NCI-H446 (cell line): ENCODE measurements around the gene CKMT1B.
"Not testable (repeated sequence)": the region's sequence is repeated elsewhere in the genome, so short reads cannot be mapped to it uniquely, and the experiment has no call there.

ENCODE experiments used
- DNase-seq, 2 experiments: peaks; one replicate each; lab custom pipeline; 2025; lab: John Stamatoyannopoulos, UW

The CKMT1B gene

DNA sequence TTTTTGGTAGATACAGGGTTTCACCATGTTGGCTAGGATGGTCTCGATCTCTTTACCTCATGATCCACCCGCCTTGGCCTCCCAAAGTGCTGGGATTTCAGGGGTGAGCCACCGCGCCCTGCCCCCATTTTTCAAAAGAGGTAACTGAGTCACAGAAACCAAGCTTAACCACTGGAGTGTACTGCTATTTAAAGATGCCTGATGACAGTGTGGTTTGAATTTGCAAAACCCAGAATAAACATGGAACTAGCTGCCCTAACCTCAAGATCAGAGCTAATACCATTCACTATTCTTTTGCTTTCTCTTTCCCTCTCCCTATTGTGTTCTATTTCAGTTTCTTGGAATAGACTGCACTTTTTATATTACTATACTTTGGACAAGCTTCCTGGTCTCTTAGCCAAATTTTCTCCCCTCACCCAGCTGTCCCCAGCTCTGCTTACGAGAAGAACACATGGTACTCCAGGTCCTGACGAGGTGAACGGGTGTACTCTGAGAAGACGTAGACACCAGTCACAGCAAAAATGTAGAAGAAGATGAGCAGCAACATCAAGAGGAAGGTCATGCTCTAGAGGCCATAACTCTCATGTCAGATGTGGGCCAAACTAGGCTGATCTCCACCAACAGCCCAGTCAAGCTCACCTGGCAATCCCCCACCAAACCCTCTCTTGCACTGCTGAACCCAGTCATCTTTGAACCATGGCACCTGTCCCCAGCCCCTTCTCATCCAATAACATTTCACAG is 44.8 kb downstream of the CKMT1B start:
- DNase-seq: not testable (repeated sequence)
